ENCODE results near the gene OGT. TPM values are rescaled to one million over a fixed set of nuclear protein-coding genes. Genes with fewer than 3 reads are reported as not detected.

OGT gene
- polyA plus RNA-seq, 4 donors = 25.4 to 223 (median 29.4) TPM

DNA sequence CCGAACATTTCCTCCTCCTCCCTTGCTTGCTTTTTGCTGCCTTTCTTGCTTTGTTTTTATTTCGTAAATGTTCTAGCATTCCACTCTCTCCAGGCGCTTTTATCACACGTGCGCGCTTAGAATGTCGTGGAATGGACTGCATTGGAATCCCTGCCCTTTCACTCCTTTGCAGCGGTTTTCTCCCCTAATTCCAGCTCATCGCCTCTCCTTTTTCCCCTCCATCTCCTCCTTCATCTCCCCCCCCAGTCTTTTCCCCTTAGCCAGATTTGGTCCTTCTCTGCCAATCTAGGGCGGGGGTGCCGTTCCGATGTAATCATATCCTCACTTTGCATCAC lies 579 bp downstream of the OGT start:
- H3K4me1 ChIP-seq (ENCODE audit: control insufficient read depth in 3 of 3, insufficient read depth in 2 of 3, low read depth in 1 of 3, low read length in 2 of 3) = no peaks in the 10 kb centered on the region
- peak overlapping the region; percentile 63 to 99 (median 95) for H3K27ac ChIP-seq (ENCODE audit: low read depth in 1 of 3, low read length in 2 of 3)
- no peak for DNase-seq
- WGBS, 3 donors = 0 to 32% (median 6%) methylated on average over 12 of the region's 12 CpGs
- H3K4me3 ChIP-seq (ENCODE audit: low read depth in 1 of 3, low read length in 3 of 3) = peak overlapping the region; percentile 65 to 78 (median 76)
- no peaks in the 10 kb centered on the region for H3K9me3 ChIP-seq (ENCODE audit: control insufficient read depth in 2 of 2, insufficient read depth in 1 of 2, low read depth in 1 of 2, low read length in 1 of 2)
- FAIRE-seq = no peak
- H3K27me3 ChIP-seq (ENCODE audit: control insufficient read depth in 3 of 3, insufficient read depth in 3 of 3, low read length in 3 of 3) = no peaks in the 10 kb centered on the region
- H3K36me3 ChIP-seq (ENCODE audit: control insufficient read depth in 3 of 3, insufficient read depth in 2 of 3, low read depth in 1 of 3, low read length in 3 of 3) = peaks cover 0 to 5% (median 0%) of the 10 kb centered on the region in 3 donors

GRCh38 chrX:71533851-71534561 lies 1.1 kb downstream of the OGT start:
- H3K4me3 ChIP-seq (ENCODE audit: low read depth in 1 of 3, low read length in 3 of 3) = peak overlapping the region; percentile 65 to 78 (median 76)
- H3K4me1 ChIP-seq (ENCODE audit: control insufficient read depth in 3 of 3, insufficient read depth in 2 of 3, low read depth in 1 of 3, low read length in 2 of 3) = no peaks in the 10 kb centered on the region
- peak overlapping the region; percentile 63 to 99 (median 95) for H3K27ac ChIP-seq (ENCODE audit: low read depth in 1 of 3, low read length in 2 of 3)
- peaks cover 0 to 5% (median 0%) of the 10 kb centered on the region in 3 donors for H3K36me3 ChIP-seq (ENCODE audit: control insufficient read depth in 3 of 3, insufficient read depth in 2 of 3, low read depth in 1 of 3, low read length in 3 of 3)
- DNase-seq = peak; percentile 36 to 45
- WGBS, 3 donors = 0 to 32% (median 5%) methylated on average over 31 of the region's 31 CpGs
- H3K9me3 ChIP-seq (ENCODE audit: control insufficient read depth in 2 of 2, insufficient read depth in 1 of 2, low read depth in 1 of 2, low read length in 1 of 2) = no peaks in the 10 kb centered on the region
- no peak for FAIRE-seq
- H3K27me3 ChIP-seq (ENCODE audit: control insufficient read depth in 3 of 3, insufficient read depth in 3 of 3, low read length in 3 of 3) = no peaks in the 10 kb centered on the region

- FAIRE-seq = no peak
Observed at GRCh38 chrX:71534773-71535544, 2.1 kb downstream of the OGT start.

DNA sequence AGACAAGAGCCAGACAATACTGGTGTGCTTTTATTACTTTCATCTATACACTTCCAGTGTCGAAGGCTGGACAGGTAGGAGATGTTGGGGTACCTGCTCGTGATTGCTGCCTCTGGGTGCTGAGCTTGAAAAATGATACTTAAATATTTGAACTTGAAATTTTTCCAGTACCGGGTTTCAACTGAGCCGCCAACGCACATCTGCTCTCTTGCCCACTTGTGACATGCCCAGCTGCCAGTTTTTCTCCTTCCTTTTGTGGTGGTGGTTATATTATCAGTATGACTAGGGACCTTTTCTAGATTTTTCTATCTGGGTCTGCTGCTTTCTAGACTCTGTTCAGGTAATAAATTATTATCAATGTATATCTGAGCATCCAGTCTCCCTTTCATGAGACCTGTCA lies 3.4 kb downstream of the OGT start:
- H3K9me3 ChIP-seq (ENCODE audit: control insufficient read depth in 2 of 2, insufficient read depth in 1 of 2, low read depth in 1 of 2, low read length in 1 of 2) = no peaks in the 10 kb centered on the region
- H3K27me3 ChIP-seq (ENCODE audit: control insufficient read depth in 3 of 3, insufficient read depth in 3 of 3, low read length in 3 of 3) = no peaks in the 10 kb centered on the region
- H3K4me3 ChIP-seq (ENCODE audit: low read depth in 1 of 3, low read length in 3 of 3) = peak overlapping the region in 1 of 3 donors; percentile 36
- no peak for FAIRE-seq
- WGBS, 3 donors = 6 to 46% (median 23%) methylated on average over 5 of the region's 5 CpGs
- peaks cover 0 to 7% (median 0%) of the 10 kb centered on the region in 3 donors for H3K36me3 ChIP-seq (ENCODE audit: control insufficient read depth in 3 of 3, insufficient read depth in 2 of 3, low read depth in 1 of 3, low read length in 3 of 3)
- peaks cover 0 to 2% (median 0%) of the 10 kb centered on the region in 3 donors for H3K4me1 ChIP-seq (ENCODE audit: control insufficient read depth in 3 of 3, insufficient read depth in 2 of 3, low read depth in 1 of 3, low read length in 2 of 3)
- H3K27ac ChIP-seq (ENCODE audit: low read depth in 1 of 3, low read length in 2 of 3) = no peak overlapping the region
- DNase-seq = no peak

More at GRCh38 chrX:71534773-71535544, 2.1 kb downstream of the OGT start:
- Histone ChIP-seq H3K27me3 (ENCODE audit: control insufficient read depth in 3 of 3, insufficient read depth in 3 of 3, low read length in 3 of 3) (no peaks in the 10 kb centered on the region), H3K4me1 (ENCODE audit: control insufficient read depth in 3 of 3, insufficient read depth in 2 of 3, low read depth in 1 of 3, low read length in 2 of 3) (no peaks in the 10 kb centered on the region), H3K27ac (ENCODE audit: low read depth in 1 of 3, low read length in 2 of 3) (peak overlapping the region in 2 of 3 donors; percentile 24 to 95), H3K9me3 (ENCODE audit: control insufficient read depth in 2 of 2, insufficient read depth in 1 of 2, low read depth in 1 of 2, low read length in 1 of 2) (no peaks in the 10 kb centered on the region), H3K4me3 (ENCODE audit: low read depth in 1 of 3, low read length in 3 of 3) (peak overlapping the region; percentile 65 to 78 (median 76)), H3K36me3 (ENCODE audit: control insufficient read depth in 3 of 3, insufficient read depth in 2 of 3, low read depth in 1 of 3, low read length in 3 of 3) (peaks cover 0 to 5% (median 0%) of the 10 kb centered on the region in 3 donors)
- 1 to 29% (median 8%) methylated on average over 9 of the region's 9 CpGs for WGBS, 3 donors
- DNase-seq = no peak

DNA sequence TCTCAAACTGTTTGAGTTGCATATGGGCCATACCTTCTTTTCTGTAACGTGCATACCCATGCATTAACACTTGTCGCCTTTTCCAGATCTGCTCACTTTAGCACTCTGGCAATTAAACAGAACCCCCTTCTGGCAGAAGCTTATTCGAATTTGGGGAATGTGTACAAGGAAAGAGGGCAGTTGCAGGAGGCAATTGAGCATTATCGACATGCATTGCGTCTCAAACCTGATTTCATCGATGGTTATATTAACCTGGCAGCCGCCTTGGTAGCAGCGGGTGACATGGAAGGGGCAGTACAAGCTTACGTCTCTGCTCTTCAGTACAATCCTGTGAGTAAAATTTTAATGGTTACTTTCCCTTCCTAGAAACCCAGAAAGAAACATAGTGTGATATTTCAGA lies 4.8 kb downstream of the OGT start:
- 63 to 72% (median 72%) methylated on average over 9 of the region's 9 CpGs for WGBS, 3 donors
- Histone ChIP-seq H3K36me3 (ENCODE audit: control insufficient read depth in 3 of 3, insufficient read depth in 2 of 3, low read depth in 1 of 3, low read length in 3 of 3) (peaks cover 0 to 7% (median 0%) of the 10 kb centered on the region in 3 donors), H3K9me3 (ENCODE audit: control insufficient read depth in 2 of 2, insufficient read depth in 1 of 2, low read depth in 1 of 2, low read length in 1 of 2) (no peaks in the 10 kb centered on the region), H3K27me3 (ENCODE audit: control insufficient read depth in 3 of 3, insufficient read depth in 3 of 3, low read length in 3 of 3) (no peaks in the 10 kb centered on the region), H3K4me3 (ENCODE audit: low read depth in 1 of 3, low read length in 3 of 3) (no peak overlapping the region), H3K27ac (ENCODE audit: low read depth in 1 of 3, low read length in 2 of 3) (no peak overlapping the region), H3K4me1 (ENCODE audit: control insufficient read depth in 3 of 3, insufficient read depth in 2 of 3, low read depth in 1 of 3, low read length in 2 of 3) (peaks cover 0 to 7% (median 0%) of the 10 kb centered on the region in 3 donors)
- DNase-seq = no peak
- no peak for FAIRE-seq

DNA sequence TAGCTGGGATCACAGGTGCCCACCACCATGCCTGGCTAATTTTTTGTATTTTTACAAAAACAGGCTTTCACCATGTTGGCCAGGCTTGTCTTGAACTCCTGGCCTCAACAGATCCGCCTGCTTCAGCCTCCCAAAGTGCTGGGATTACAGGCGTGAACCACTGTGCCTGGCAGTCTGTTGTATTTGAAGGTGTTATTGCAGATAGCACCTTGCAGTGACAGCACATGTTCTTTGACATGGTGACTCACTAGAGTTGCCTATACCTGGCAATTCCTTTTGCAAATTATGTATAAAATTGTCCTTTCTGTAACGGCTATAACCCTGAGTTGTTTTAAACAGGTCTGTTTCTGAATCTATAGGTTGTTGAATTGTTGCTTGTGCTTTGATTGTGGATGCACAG lies 7.9 kb downstream of the OGT start:
- Histone ChIP-seq H3K4me3 (ENCODE audit: low read depth in 1 of 3, low read length in 3 of 3) (no peak overlapping the region), H3K27me3 (ENCODE audit: control insufficient read depth in 3 of 3, insufficient read depth in 3 of 3, low read length in 3 of 3) (no peaks in the 10 kb centered on the region), H3K36me3 (ENCODE audit: control insufficient read depth in 3 of 3, insufficient read depth in 2 of 3, low read depth in 1 of 3, low read length in 3 of 3) (peaks cover 0 to 20% (median 3%) of the 10 kb centered on the region in 3 donors), H3K27ac (ENCODE audit: low read depth in 1 of 3, low read length in 2 of 3) (peak overlapping the region in 1 of 3 donors; percentile 77), H3K9me3 (ENCODE audit: control insufficient read depth in 2 of 2, insufficient read depth in 1 of 2, low read depth in 1 of 2, low read length in 1 of 2) (no peaks in the 10 kb centered on the region), H3K4me1 (ENCODE audit: control insufficient read depth in 3 of 3, insufficient read depth in 2 of 3, low read depth in 1 of 3, low read length in 2 of 3) (peaks cover 0 to 12% (median 4%) of the 10 kb centered on the region in 3 donors)
- FAIRE-seq = no peak
- peak in 1 of 2 donors; percentile 20 for DNase-seq
- WGBS, 3 donors = 29 to 48% (median 46%) methylated on average over 3 of the region's 3 CpGs

DNA sequence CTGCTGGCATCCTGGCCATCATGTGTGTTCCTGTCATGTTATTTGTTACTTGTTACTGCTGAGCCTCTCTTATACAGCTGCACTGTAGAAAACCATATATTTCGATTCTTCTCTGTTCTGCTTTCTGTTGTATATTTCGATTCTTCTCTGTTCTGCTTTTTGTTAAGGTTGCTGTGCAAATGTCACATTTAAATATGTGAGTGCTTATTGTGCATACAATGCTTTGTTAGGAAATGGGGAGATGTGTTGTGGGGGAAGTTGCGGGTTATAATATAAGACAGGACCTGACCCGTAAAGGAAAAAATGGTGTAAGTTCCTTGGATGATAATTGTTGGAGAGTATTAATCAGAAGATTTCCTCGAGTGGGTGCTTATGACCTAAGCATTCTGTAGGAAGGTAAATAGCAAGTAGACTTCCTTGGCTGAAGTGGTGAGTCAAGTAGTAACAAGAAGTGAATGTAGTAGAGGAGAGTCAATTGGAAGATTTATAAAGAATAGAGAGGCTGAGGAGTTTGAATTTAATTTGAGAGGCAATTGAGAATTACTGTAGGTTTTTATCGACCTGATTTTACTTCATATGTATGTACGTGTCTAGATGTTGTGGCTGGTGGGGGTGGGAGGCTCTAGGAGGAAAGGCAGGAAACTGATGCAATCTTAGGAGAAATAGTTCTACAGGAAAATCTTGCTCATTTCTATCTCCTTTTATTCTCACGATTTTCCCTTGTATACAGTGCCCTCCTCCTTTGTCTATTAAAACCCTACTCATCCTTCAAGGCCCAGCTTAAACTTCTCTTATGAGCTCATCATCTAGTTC lies 8.5 kb downstream of the OGT start:
- DNase-seq = no peak
- Histone ChIP-seq H3K27me3 (ENCODE audit: control insufficient read depth in 3 of 3, insufficient read depth in 3 of 3, low read length in 3 of 3) (no peaks in the 10 kb centered on the region), H3K4me1 (ENCODE audit: control insufficient read depth in 3 of 3, insufficient read depth in 2 of 3, low read depth in 1 of 3, low read length in 2 of 3) (peaks cover 0 to 12% (median 4%) of the 10 kb centered on the region in 3 donors), H3K36me3 (ENCODE audit: control insufficient read depth in 3 of 3, insufficient read depth in 2 of 3, low read depth in 1 of 3, low read length in 3 of 3) (peaks cover 0 to 19% (median 3%) of the 10 kb centered on the region in 3 donors), H3K9me3 (ENCODE audit: control insufficient read depth in 2 of 2, insufficient read depth in 1 of 2, low read depth in 1 of 2, low read length in 1 of 2) (no peaks in the 10 kb centered on the region), H3K27ac (ENCODE audit: low read depth in 1 of 3, low read length in 2 of 3) (peak overlapping the region in 1 of 3 donors; percentile 38), H3K4me3 (ENCODE audit: low read depth in 1 of 3, low read length in 3 of 3) (no peak overlapping the region)
- 33 to 47% (median 38%) methylated on average over 8 of the region's 8 CpGs for WGBS, 3 donors
- FAIRE-seq = no peak

GRCh38 chrX:71542411-71542810 lies 9.5 kb downstream of the OGT start:
- H3K4me3 ChIP-seq (ENCODE audit: low read depth in 1 of 3, low read length in 3 of 3) = no peak overlapping the region
- DNase-seq (peak; percentile 35 to 42), FAIRE-seq (no peak)
- no peaks in the 10 kb centered on the region for H3K9me3 ChIP-seq (ENCODE audit: control insufficient read depth in 2 of 2, insufficient read depth in 1 of 2, low read depth in 1 of 2, low read length in 1 of 2)
- peaks cover 0 to 12% (median 4%) of the 10 kb centered on the region in 3 donors for H3K4me1 ChIP-seq (ENCODE audit: control insufficient read depth in 3 of 3, insufficient read depth in 2 of 3, low read depth in 1 of 3, low read length in 2 of 3)
- 13 to 47% (median 43%) methylated on average over 1 of the region's 1 CpG for WGBS, 3 donors
- peaks cover 0 to 25% (median 3%) of the 10 kb centered on the region in 3 donors for H3K36me3 ChIP-seq (ENCODE audit: control insufficient read depth in 3 of 3, insufficient read depth in 2 of 3, low read depth in 1 of 3, low read length in 3 of 3)
- H3K27ac ChIP-seq (ENCODE audit: low read depth in 1 of 3, low read length in 2 of 3) = peak overlapping the region in 1 of 3 donors; percentile 23
- no peaks in the 10 kb centered on the region for H3K27me3 ChIP-seq (ENCODE audit: control insufficient read depth in 3 of 3, insufficient read depth in 3 of 3, low read length in 3 of 3)

Measured in small intestine (tissue), 7 donors.